AG04449 (cell line): ENCODE results near the gene FANCE.
A peak's percentile ranks its signal among the peaks of the same experiment; 100 is the strongest.

ENCODE experiments used
- CTCF ChIA-PET: fragments of 350-600 bp; formaldehyde crosslinking; extraction: SDS; loops from one replicate; lab custom pipeline; 2021; ENCODE audit warnings: antibody characterized with exemption; lab: Yijun Ruan, JAX
- POLR2A ChIA-PET: fragments of 400-600, 350-600 bp; formaldehyde crosslinking; extraction: SDS; loops from one replicate; lab custom pipeline; 2020; ENCODE audit warnings: antibody characterized with exemption, inconsistent platforms; lab: Yijun Ruan, JAX
- DNase-seq: peaks from one replicate; pipeline ENCODE4 v3.0.0-alpha.2; 2010; ENCODE audit warnings: low read depth, low spot score
- H3K4me3 ChIP-seq: 2 replicates; pipeline ENCODE4 v1.5.1; 2011; ENCODE audit warnings: low read depth, mild to moderate bottlenecking, control low read depth, low read length
- TF ChIP-seq, protein P1 (sequence below): IDR thresholded peaks from one replicate; pipeline ENCODE4 v1.5.1; 2011; ENCODE audit warnings: mild to moderate bottlenecking, moderate library complexity, low read length, control low read depth, inconsistent platforms; ENCODE audit not compliant: insufficient read depth; ENCODE audit errors: missing control alignments

Gene FANCE

DNA sequence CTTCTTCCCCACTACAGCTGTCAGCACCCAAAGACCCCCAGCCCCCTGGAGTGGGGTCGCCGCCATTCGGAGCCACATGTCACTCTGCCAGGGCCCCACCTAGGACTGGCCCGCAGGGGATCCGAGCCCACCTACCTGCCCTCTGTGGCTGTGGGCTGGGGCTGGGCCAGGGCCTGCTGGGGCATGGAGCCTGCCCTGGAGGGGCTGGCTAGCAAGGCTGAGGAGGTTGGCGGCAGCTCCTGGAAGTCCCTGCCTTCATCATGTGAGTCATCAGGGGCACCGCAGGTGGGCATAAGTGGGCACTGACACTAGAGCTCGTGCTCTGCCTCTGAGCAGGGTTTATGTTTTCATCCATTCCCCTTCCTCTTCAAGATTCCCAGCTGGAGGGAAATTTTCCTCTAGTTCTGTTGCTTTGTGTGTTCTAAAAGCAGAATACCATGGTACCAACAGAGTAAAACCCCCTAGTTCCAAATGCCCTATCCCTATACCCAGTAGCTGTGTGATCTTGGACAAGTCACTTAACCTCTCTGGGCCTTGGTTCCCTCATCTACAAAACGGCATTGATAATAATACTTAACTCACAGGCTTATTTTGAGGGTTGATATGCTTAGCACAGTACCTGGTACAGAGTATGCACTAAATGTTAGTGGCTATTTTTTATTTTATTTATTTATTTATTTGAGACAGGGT, 8.7 kb upstream of the FANCE start:
- H3K4me3 ChIP-seq = no peak overlapping the region
- ChIA-PET CTCF (interaction anchor here (0.7 to 14.6 kb wide), 4 partner anchors 10 to 98 kb away, joined by 3 to 430 read pairs (median 176); partner anchors contain the start of gene PPARD), POLR2A (interaction anchor here (0.5 kb wide), 1 partner anchor 25 kb away, joined by 3 read pairs; the partner anchor contains the start of gene RPL10A)
- DNase-seq = no peak
- TF ChIP-seq, protein P1, sequence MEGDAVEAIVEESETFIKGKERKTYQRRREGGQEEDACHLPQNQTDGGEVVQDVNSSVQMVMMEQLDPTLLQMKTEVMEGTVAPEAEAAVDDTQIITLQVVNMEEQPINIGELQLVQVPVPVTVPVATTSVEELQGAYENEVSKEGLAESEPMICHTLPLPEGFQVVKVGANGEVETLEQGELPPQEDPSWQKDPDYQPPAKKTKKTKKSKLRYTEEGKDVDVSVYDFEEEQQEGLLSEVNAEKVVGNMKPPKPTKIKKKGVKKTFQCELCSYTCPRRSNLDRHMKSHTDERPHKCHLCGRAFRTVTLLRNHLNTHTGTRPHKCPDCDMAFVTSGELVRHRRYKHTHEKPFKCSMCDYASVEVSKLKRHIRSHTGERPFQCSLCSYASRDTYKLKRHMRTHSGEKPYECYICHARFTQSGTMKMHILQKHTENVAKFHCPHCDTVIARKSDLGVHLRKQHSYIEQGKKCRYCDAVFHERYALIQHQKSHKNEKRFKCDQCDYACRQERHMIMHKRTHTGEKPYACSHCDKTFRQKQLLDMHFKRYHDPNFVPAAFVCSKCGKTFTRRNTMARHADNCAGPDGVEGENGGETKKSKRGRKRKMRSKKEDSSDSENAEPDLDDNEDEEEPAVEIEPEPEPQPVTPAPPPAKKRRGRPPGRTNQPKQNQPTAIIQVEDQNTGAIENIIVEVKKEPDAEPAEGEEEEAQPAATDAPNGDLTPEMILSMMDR = no peak

DNA sequence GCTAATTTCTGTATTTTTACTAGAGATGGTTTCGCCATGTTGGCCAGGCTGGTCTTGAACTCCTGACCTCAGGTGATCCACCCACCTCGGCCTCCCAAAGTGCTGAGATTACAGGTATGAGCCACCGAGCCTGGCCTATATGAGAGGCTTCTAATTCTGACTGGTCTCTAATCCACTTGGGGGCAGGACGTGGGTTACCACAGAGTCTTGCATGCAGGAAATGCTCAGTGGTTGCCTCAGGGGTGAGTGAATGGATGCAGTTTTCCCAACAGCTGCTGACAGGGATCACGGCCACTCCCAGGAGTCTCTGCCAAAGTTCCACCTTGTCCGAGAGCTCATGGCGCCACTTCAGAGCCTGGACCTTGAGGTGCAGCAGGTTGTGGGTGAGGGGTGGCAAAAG, 6.4 kb upstream of the FANCE start:
- TF ChIP-seq, protein P1 = no peak
- POLR2A ChIA-PET = no interaction called here
- DNase-seq = no peak
- no peak overlapping the region for H3K4me3 ChIP-seq
- CTCF ChIA-PET = interaction anchor here (6.9 to 14.6 kb wide), 4 partner anchors 28 to 149 kb away, joined by 54 to 430 read pairs (median 214); partner anchors contain the start of genes DEF6 and PPARD

DNA sequence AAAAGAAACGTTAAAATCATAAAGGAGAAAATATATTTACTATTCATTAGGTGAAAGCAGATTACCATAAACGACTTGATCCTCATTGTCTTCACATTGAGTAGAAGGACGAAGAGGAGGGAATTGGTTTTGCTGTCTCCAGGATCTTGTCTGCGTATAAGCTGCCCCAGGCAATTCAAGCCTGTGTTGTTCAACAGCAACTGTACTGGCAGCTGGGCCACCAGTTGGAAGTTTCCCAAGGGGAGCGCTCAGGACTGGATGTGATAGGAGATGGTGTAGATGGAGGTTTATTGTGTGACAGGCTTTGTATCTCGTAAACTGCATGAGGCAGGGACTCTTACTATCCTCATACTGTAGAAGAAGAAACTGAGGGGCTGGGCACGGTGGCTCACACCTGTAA, 3.9 kb upstream of the FANCE start:
- TF ChIP-seq, protein P1 = no peak
- H3K4me3 ChIP-seq = no peak overlapping the region
- ChIA-PET POLR2A (interaction anchor here (1.6 kb wide), 1 partner anchor 106 kb away, joined by 7 read pairs; the partner anchor contains the start of gene PPARD), CTCF (interaction anchor here (0.6 to 14.6 kb wide), 21 partner anchors 11 to 339 kb away, joined by 3 to 430 read pairs (median 10); partner anchors contain the start of genes DEF6, PPARD and RPL10A)
- DNase-seq = no peak

DNA sequence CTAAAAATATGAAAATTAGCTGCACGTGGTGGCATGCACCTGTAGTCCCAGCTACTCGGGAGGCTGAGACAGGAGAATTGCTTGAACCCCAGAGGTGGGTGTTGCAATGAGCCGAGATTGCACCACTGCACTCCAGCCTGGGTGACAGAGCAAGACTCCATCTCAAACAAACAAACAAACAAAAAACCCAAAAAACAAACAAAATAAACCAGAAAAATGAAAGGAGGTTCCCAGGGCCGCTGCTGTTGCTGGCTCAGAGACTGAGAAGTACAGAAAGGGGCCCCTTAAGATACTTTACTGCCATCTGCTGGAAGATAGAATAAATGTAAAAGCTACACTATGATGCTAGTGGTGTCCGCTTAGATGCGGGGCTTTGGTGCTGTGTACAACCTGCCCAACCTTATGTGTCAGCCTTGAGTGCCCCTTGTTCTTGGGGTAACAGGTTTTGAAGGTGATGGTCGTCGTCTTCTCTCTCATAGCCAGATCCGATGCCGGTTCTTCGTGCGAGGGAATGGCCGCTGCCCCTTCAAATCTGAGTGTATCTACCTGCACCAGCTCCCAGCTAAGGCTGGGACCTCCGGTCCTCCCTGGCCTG, 2.8 kb upstream of the FANCE start:
- POLR2A ChIA-PET = interaction anchor here (0.9 to 1.6 kb wide), 2 partner anchors 19 to 107 kb away, joined by 3 to 7 read pairs; partner anchors contain the start of genes PPARD and RPL10A
- H3K4me3 ChIP-seq = no peak overlapping the region
- TF ChIP-seq, protein P1 = peak; percentile 40
- no peak for DNase-seq
- CTCF ChIA-PET = interaction anchor here (0.6 to 14.6 kb wide), 32 partner anchors 9 to 231 kb away, joined by 3 to 430 read pairs (median 7); partner anchors contain the start of genes DEF6, PPARD and RPL10A

DNA sequence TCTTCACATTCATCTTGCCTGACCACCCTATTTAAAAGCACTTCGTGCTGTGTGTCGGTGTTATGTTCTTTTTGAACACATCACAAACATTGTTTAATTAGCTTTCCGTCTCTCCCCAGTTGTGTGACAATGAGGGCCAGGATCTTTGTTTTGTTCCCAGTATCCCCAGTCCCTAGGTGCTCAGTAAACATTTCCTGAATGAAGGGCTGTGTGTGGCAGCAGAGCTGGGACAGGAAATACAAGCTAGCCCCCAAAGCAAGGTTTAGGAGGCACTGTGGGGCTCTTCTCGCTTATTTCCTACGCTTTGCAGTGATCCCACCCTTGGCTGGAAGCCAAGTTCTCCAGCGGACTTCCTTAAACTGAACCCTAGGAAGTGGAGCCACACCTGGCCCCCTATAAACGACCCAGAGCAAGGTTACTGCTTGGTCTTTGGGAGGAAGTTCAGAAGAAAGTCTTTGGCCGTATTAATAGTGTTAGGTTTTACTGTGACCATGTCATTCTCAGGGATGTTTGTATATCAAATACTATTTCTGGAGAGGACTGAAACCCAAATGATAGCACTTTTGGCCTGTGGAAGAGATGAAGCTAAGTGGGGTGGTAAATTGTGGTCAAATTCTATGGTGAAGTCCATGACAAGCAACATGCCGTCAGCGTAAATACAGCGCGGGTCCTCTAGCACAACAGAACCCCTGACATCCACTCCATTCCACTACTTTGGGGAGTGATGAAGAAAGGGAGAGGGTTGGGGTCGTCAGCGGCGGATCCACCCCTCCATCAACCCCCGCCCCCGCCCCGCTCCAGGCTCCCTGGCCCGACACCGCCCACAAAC, 570 bp upstream of the FANCE start:
- H3K4me3 ChIP-seq = peak overlapping the region; percentile 52
- POLR2A ChIA-PET = interaction anchor here (0.7 kb wide), 1 partner anchor 22 kb away, joined by 4 read pairs; no protein-coding TSS in a partner anchor
- no peak for DNase-seq
- CTCF ChIA-PET = interaction anchor here (0.8 to 14.6 kb wide), 16 partner anchors 15 to 193 kb away, joined by 3 to 430 read pairs (median 6); partner anchors contain the start of genes DEF6, PPARD and RPL10A
- TF ChIP-seq, protein P1 = no peak
